MCF 10A (cell line): ENCODE data around the gene EOMES. TPM values are rescaled to one million over a fixed set of nuclear protein-coding genes. Genes with fewer than 3 reads are reported as not detected.

ENCODE experiments used
- BruUV-seq: library from RNA; stranded (reverse); fragments of 400-500 nt; replicated peaks from 2 replicates; lab custom pipeline; 2021; lab: Mats Ljungman, UMichigan
- CTCF ChIA-PET: fragments of 300-600 bp; sonication (Branson Sonifier 250); formaldehyde crosslinking; extraction: SDS; loops from one replicate; lab custom pipeline; 2021; ENCODE audit warnings: antibody characterized with exemption, inconsistent platforms; lab: Yijun Ruan, JAX
- POLR2A ChIA-PET: fragments of 300-600, 350-650 bp; sonication (Branson Sonifier 250); formaldehyde crosslinking; extraction: SDS; loops from one replicate; lab custom pipeline; 2020; ENCODE audit warnings: antibody characterized with exemption, inconsistent platforms; lab: Yijun Ruan, JAX
- DNase-seq: peaks from one replicate; pipeline ENCODE4 v3.0.0-alpha.2; 2018; ENCODE audit not compliant: unreplicated experiment
- H3K27ac Mint-ChIP-seq: one replicate; pipeline ENCODE4 v1.8.0; 2022; ENCODE audit warnings: mild to moderate bottlenecking, low read depth, mixed read lengths; ENCODE audit not compliant: unreplicated experiment
- H3K27me3 Mint-ChIP-seq: one replicate; pipeline ENCODE4 v1.8.0; 2022; ENCODE audit warnings: mixed read lengths; ENCODE audit not compliant: insufficient read depth, unreplicated experiment
- H3K36me3 Mint-ChIP-seq: one replicate; pipeline ENCODE4 v1.8.0; 2022; ENCODE audit warnings: mild to moderate bottlenecking, moderate library complexity, mixed read lengths; ENCODE audit not compliant: insufficient read depth, unreplicated experiment
- H3K4me1 Mint-ChIP-seq: one replicate; pipeline ENCODE4 v1.8.0; 2022; ENCODE audit warnings: mixed read lengths; ENCODE audit not compliant: insufficient read depth, unreplicated experiment
- H3K4me3 Mint-ChIP-seq: one replicate; pipeline ENCODE4 v1.8.0; 2022; ENCODE audit warnings: mild to moderate bottlenecking, moderate library complexity, mixed read lengths; ENCODE audit not compliant: unreplicated experiment
- H3K9me3 Mint-ChIP-seq: one replicate; pipeline ENCODE4 v1.8.0; 2022; ENCODE audit warnings: mixed read lengths; ENCODE audit not compliant: unreplicated experiment
- CTCF ChIP-seq: fragments of 200-600 bp; IDR thresholded peaks from one replicate; pipeline ENCODE4 v1.8.0; 2022; ENCODE audit warnings: antibody characterized with exemption, mild to moderate bottlenecking; ENCODE audit not compliant: unreplicated experiment
- intact Hi-C: fragments of 100-400 bp; cut with micrococcal nuclease; formaldehyde crosslinking; loops from 2 replicates; pipeline ENCODE4 v1.14.1; 2022
- total RNA-seq: library from RNA; stranded (reverse); gene quantifications from 2 replicates; pipeline ENCODE4 v1.2.3, GENCODE V29; 2022

EOMES gene
- total RNA-seq, 1 experiment from 2014 or later: 1.3 TPM

GRCh38 chr3:27696906-27697305 is 25.2 kb downstream of the EOMES start:
- peaks cover 6% of the 10 kb centered on the region for H3K4me1 Mint-ChIP-seq
- H3K36me3 Mint-ChIP-seq: no peaks in the 10 kb centered on the region
- no peak overlapping the region for H3K27ac Mint-ChIP-seq
- no TSS peak for BruUV-seq
- DNase-seq: peak; percentile 74
- no peak for TF ChIP-seq CTCF
- H3K4me3 Mint-ChIP-seq: no peak overlapping the region
- ChIA-PET POLR2A (interaction anchor here (0.8 kb wide), 1 partner anchor 11 kb away, joined by 3 read pairs; no protein-coding TSS in a partner anchor), CTCF (interaction anchor here (0.6 to 1.3 kb wide), 3 partner anchors 15 to 104 kb away, joined by 4 read pairs; no protein-coding TSS in a partner anchor)
- intact Hi-C loops: no loop called here
- H3K27me3 Mint-ChIP-seq: no peaks in the 10 kb centered on the region
- peaks cover 3% of the 10 kb centered on the region for H3K9me3 Mint-ChIP-seq

GRCh38 chr3:27695636-27696035 is 26.5 kb downstream of the EOMES start:
- intact Hi-C loops: no loop called here
- H3K4me3 Mint-ChIP-seq: no peak overlapping the region
- H3K27ac Mint-ChIP-seq: no peak overlapping the region
- peaks cover 6% of the 10 kb centered on the region for H3K4me1 Mint-ChIP-seq
- peaks cover 16% of the 10 kb centered on the region for H3K9me3 Mint-ChIP-seq
- no TSS peak for BruUV-seq
- POLR2A ChIA-PET: interaction anchor here (0.6 kb wide), 1 partner anchor 270 kb away, joined by 3 read pairs; no protein-coding TSS in a partner anchor
- TF ChIP-seq CTCF: no peak
- H3K27me3 Mint-ChIP-seq: no peaks in the 10 kb centered on the region
- CTCF ChIA-PET: interaction anchor here (0.6 to 1.3 kb wide), 6 partner anchors 11 to 561 kb away, joined by 3 to 4 read pairs (median 3); no protein-coding TSS in a partner anchor
- no peaks in the 10 kb centered on the region for H3K36me3 Mint-ChIP-seq
- DNase-seq: no peak

GRCh38 chr3:27688053-27688452 is 34.1 kb downstream of the EOMES start:
- no peaks in the 10 kb centered on the region for H3K4me1 Mint-ChIP-seq
- POLR2A ChIA-PET: interaction anchor here (0.7 kb wide), 1 partner anchor 661 kb away, joined by 4 read pairs; the partner anchor contains the start of genes AZI2 and ZCWPW2
- intact Hi-C loops: no loop called here

GRCh38 chr3:27686642-27687041 is 35.5 kb downstream of the EOMES start:
- Mint-ChIP-seq H3K4me3 (no peak overlapping the region), H3K27me3 (no peaks in the 10 kb centered on the region), H3K27ac (no peak overlapping the region), H3K9me3 (peaks cover 22% of the 10 kb centered on the region), H3K4me1 (no peaks in the 10 kb centered on the region), H3K36me3 (no peaks in the 10 kb centered on the region)
- BruUV-seq: no TSS peak
- ChIA-PET CTCF (interaction anchor here (1.8 kb wide), 1 partner anchor 374 kb away, joined by 7 read pairs; no protein-coding TSS in a partner anchor), POLR2A (no interaction called here)
- no peak for TF ChIP-seq CTCF
- peak; percentile 38 for DNase-seq
- intact Hi-C loops: no loop called here

More at GRCh38 chr3:27688053-27688452, 34.1 kb downstream of the EOMES start:
- Mint-ChIP-seq H3K36me3 (no peaks in the 10 kb centered on the region), H3K27me3 (no peaks in the 10 kb centered on the region), H3K4me3 (no peak overlapping the region), H3K9me3 (peaks cover 28% of the 10 kb centered on the region), H3K27ac (no peak overlapping the region)
- no peak for TF ChIP-seq CTCF
- CTCF ChIA-PET: interaction anchor here (0.7 kb wide), 1 partner anchor 753 kb away, joined by 3 read pairs; no protein-coding TSS in a partner anchor
- BruUV-seq: no TSS peak
- DNase-seq: no peak
